ENCODE measurements around the gene SERGEF. TPM values are rescaled to one million over a fixed set of nuclear protein-coding genes. Genes with fewer than 3 reads are reported as not detected.
A peak's percentile ranks its signal among the peaks of the same experiment; 100 is the strongest.

Gene SERGEF
- total RNA-seq, 4 donors from 2014 or later: 62.2 to 116 (median 83.5) TPM

- DNase-seq: peak; percentile 39 to 64
- no peaks in the 10 kb centered on the region for H3K9me3 ChIP-seq
- no peaks in the 10 kb centered on the region for H3K36me3 ChIP-seq
- peaks cover 32 to 63% of the 10 kb centered on the region in 2 donors for H3K4me1 ChIP-seq
- TF ChIP-seq POLR2A (IDR thresholded peaks at IDR 0.05): no peak
- TF ChIP-seq, protein P1, sequence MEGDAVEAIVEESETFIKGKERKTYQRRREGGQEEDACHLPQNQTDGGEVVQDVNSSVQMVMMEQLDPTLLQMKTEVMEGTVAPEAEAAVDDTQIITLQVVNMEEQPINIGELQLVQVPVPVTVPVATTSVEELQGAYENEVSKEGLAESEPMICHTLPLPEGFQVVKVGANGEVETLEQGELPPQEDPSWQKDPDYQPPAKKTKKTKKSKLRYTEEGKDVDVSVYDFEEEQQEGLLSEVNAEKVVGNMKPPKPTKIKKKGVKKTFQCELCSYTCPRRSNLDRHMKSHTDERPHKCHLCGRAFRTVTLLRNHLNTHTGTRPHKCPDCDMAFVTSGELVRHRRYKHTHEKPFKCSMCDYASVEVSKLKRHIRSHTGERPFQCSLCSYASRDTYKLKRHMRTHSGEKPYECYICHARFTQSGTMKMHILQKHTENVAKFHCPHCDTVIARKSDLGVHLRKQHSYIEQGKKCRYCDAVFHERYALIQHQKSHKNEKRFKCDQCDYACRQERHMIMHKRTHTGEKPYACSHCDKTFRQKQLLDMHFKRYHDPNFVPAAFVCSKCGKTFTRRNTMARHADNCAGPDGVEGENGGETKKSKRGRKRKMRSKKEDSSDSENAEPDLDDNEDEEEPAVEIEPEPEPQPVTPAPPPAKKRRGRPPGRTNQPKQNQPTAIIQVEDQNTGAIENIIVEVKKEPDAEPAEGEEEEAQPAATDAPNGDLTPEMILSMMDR (IDR thresholded peaks at IDR 0.05): peak; percentile 34 to 85 (median 74)
- no peak overlapping the region for H3K4me3 ChIP-seq (replicated peaks in 1 of 3)
- intact Hi-C loops (cut with DNase I): no loop called here
- no peaks in the 10 kb centered on the region for H3K27me3 ChIP-seq
- WGBS, 2 donors: 53 to 54% methylated on average over 4 of the region's 4 CpGs
- H3K27ac ChIP-seq: peak overlapping the region in 1 of 3 donors; percentile 71
Measured at GRCh38 chr11:17991783-17992433, 20.9 kb downstream of the SERGEF start.

DNA sequence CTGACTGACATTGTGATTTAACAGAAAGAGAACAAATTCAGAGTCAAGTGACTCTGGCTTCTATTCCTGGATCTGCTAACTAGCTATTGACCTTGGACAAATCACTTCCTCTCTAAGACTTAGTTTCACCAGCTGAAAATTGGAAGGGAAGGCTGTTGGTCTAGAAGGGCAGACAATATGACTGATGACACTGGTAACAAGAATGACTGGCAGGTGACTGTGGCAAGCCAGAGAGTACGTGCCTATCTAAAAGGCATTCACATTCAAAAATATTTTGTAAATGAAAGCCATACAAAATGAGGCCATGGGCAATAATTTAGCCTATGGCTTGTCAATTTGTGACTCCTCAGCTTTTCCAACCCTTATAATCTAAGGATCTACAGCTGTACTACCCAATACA is 23.5 kb downstream of the SERGEF start:
- 86 to 95% methylated on average over 1 of the region's 1 CpG for WGBS, 2 donors
- H3K27ac ChIP-seq: peak overlapping the region; percentile 67 to 93 (median 89)
- H3K36me3 ChIP-seq: no peaks in the 10 kb centered on the region
- intact Hi-C loops (cut with DNase I): no loop called here
- TF ChIP-seq, protein P1 (IDR thresholded peaks at IDR 0.05): no peak
- no peak for TF ChIP-seq POLR2A (IDR thresholded peaks at IDR 0.05)
- no peak overlapping the region for H3K4me3 ChIP-seq (replicated peaks in 1 of 3)
- DNase-seq: no peak
- H3K4me1 ChIP-seq: peaks cover 54 to 86% of the 10 kb centered on the region in 2 donors
- no peaks in the 10 kb centered on the region for H3K27me3 ChIP-seq
- no peaks in the 10 kb centered on the region for H3K9me3 ChIP-seq

DNA sequence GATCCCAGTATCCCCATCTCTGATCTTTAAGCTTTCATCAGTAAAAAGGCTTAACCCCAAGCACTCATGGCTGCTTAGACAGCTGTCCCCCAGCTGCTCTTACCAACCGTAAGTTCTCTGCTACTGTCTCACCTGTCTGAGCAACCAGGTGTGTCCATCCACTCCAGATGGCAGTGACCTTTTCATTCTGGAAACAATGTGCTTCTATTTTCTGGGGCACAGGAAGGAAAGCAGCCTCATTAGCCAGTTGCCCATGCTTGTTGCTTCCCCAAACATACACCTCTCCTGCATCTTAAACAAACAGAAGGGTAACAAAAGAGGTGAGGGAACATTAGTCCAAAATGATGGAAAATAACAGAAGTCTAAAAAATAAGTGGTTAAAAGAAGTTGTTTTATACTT is 24.4 kb downstream of the SERGEF start:
- Histone ChIP-seq H3K27me3 (no peaks in the 10 kb centered on the region), H3K4me1 (peaks cover 54 to 84% of the 10 kb centered on the region in 2 donors), H3K36me3 (no peaks in the 10 kb centered on the region), H3K4me3 (replicated peaks in 1 of 3) (no peak overlapping the region), H3K27ac (peak overlapping the region; percentile 67 to 93 (median 89)), H3K9me3 (no peaks in the 10 kb centered on the region)
- 25 to 38% methylated on average over 1 of the region's 1 CpG for WGBS, 2 donors
- TF ChIP-seq POLR2A (IDR thresholded peaks at IDR 0.05): no peak
- TF ChIP-seq, protein P1 (IDR thresholded peaks at IDR 0.05): no peak
- intact Hi-C loops (cut with DNase I): no loop called here
- DNase-seq: peak; percentile 62 to 65

DNA sequence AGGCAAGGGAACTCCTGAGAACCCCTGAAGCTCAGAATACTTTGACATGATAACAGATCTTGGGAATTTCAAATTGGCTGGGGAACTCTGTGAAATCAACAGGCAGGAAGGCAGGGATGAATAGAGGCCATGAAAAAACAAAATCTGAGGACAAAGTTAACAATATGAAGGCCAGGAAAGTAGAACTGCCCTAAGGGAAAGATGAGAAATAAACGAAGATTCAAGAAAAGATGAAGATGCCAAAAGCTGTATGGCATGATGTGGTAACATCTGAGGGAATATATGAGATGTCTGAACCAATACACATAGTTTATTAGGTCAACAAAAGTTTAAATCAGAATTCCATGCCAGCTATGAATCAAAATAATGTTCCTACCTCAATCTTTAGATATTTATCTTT is 25.0 kb downstream of the SERGEF start:
- Histone ChIP-seq H3K36me3 (no peaks in the 10 kb centered on the region), H3K4me3 (replicated peaks in 1 of 3) (no peak overlapping the region), H3K27me3 (no peaks in the 10 kb centered on the region), H3K4me1 (peaks cover 54 to 78% of the 10 kb centered on the region in 2 donors), H3K27ac (peak overlapping the region; percentile 77 to 93 (median 89)), H3K9me3 (no peaks in the 10 kb centered on the region)
- WGBS, 2 donors: 48% methylated on average over 1 of the region's 1 CpG
- TF ChIP-seq, protein P1 (IDR thresholded peaks at IDR 0.05): no peak
- intact Hi-C loops (cut with DNase I): no loop called here
- no peak for DNase-seq

DNA sequence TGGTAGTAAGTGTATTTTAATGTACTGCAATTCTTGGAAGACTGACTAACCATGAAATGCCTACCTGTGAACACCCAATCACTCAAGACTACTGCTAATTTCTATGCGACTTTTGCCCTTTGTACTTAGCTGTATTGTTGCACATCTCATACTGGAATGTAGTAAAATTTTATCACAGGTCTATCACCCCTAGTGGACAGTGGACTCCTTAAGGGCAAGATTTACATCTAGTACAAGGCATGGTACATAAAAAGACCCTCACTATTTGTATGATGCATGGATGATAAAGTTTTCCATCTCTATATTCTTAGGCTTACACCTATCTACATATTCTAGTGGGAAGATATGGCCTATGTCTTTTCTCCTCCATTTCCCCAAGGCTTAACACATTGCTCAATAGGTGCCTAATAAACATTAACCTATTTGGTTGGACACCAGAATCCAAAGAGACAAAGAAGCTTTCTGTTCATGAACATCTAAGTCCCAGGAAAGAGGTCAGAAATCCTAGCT is 26.1 kb downstream of the SERGEF start:
- Histone ChIP-seq H3K27me3 (no peaks in the 10 kb centered on the region), H3K36me3 (no peaks in the 10 kb centered on the region), H3K27ac (peak overlapping the region; percentile 77 to 93 (median 89)), H3K4me1 (peaks cover 47 to 69% of the 10 kb centered on the region in 2 donors), H3K9me3 (no peaks in the 10 kb centered on the region), H3K4me3 (replicated peaks in 1 of 3) (no peak overlapping the region)
- 90 to 100% methylated on average over 1 of the region's 1 CpG for WGBS, 2 donors
- no peak for TF ChIP-seq POLR2A (IDR thresholded peaks at IDR 0.05)
- TF ChIP-seq, protein P1 (IDR thresholded peaks at IDR 0.05): peak in 1 of 6 experiments; percentile 2
- DNase-seq: no peak
- intact Hi-C loops (cut with DNase I): no loop called here
